Liver (tissue), 9 donors: Measurements from ENCODE around the gene COLEC12. TPM values are rescaled to one million over a fixed set of nuclear protein-coding genes. Genes with fewer than 3 reads are reported as not detected.

ENCODE experiments used
- DNase-seq: peaks from one replicate; pipeline ENCODE4 v3.0.0-alpha.2; 2017; ENCODE audit warnings: low spot score
- H3K27ac ChIP-seq, 2 donors: one replicate each; pipeline ENCODE4 v1.7.0; 2013; ENCODE audit warnings: inconsistent platforms in 2 of 2, low read length in 2 of 2, control low read depth in 1 of 2, low read depth in 1 of 2, mild to moderate bottlenecking in 1 of 2
- H3K27me3 ChIP-seq, 4 donors: one replicate each; pipeline versions ENCODE4 v1.6.1 to v1.7.0; 2013; ENCODE audit warnings: low read length in 3 of 4, inconsistent platforms in 1 of 4, mild to moderate bottlenecking in 1 of 4, moderate library complexity in 1 of 4; ENCODE audit not compliant: control insufficient read depth in 4 of 4, insufficient read depth in 4 of 4
- H3K36me3 ChIP-seq, 4 donors: one replicate each; pipeline versions ENCODE4 v1.6.1 to v1.7.0; 2013; ENCODE audit warnings: low read length in 3 of 4, mild to moderate bottlenecking in 3 of 4, low read depth in 1 of 4, moderate library complexity in 1 of 4; ENCODE audit not compliant: control insufficient read depth in 4 of 4, insufficient read depth in 3 of 4
- H3K4me1 ChIP-seq, 4 donors: one replicate each; pipeline versions ENCODE4 v1.6.1 to v1.7.0; 2013; ENCODE audit warnings: low read length in 3 of 4, mild to moderate bottlenecking in 3 of 4, moderate library complexity in 1 of 4; ENCODE audit not compliant: control insufficient read depth in 4 of 4, insufficient read depth in 4 of 4
- H3K4me3 ChIP-seq, 3 donors: one replicate each; pipeline versions ENCODE4 v1.6.1 to v1.7.0; 2013; ENCODE audit warnings: low read length in 3 of 3, control low read depth in 1 of 3, low read depth in 1 of 3, mild to moderate bottlenecking in 1 of 3
- H3K9ac ChIP-seq, 2 donors: one replicate each; pipeline ENCODE4 v1.7.0; 2013; ENCODE audit warnings: low read length in 2 of 2, mild to moderate bottlenecking in 2 of 2, moderate library complexity in 2 of 2, control low read depth in 1 of 2, low read depth in 1 of 2
- H3K9me3 ChIP-seq, 4 donors: one replicate each; pipeline versions ENCODE4 v1.6.1 to v1.7.0; 2013; ENCODE audit warnings: low read length in 3 of 4; ENCODE audit not compliant: control insufficient read depth in 4 of 4
- EGR1 ChIP-seq, 2 donors: IDR thresholded peaks; 2 replicates each; pipeline ENCODE4 v1.6.1; 2016 to 2018; ENCODE audit warnings: antibody characterized with exemption in 2 of 2, low read depth in 2 of 2
- FOXA1 ChIP-seq: IDR thresholded peaks from 2 replicates; pipeline ENCODE4 v1.6.1; 2016; ENCODE audit warnings: antibody characterized with exemption
- FOXA2 ChIP-seq: IDR thresholded peaks from 2 replicates; pipeline ENCODE4 v1.6.1; 2016; ENCODE audit warnings: antibody characterized with exemption
- GABPA ChIP-seq, 2 donors: IDR thresholded peaks in 1 of 2; conservative IDR thresholded peaks in 1 of 2; 2 replicates each; pipeline ENCODE4 v1.6.1; 2016; ENCODE audit warnings: antibody characterized with exemption in 2 of 2, mild to moderate bottlenecking in 1 of 2, moderate library complexity in 1 of 2
- HNF4A ChIP-seq, 2 donors: conservative IDR thresholded peaks; 2 replicates each; pipeline ENCODE4 v1.6.1; 2016; ENCODE audit warnings: antibody characterized with exemption in 2 of 2, mild to moderate bottlenecking in 2 of 2
- HNF4G ChIP-seq: IDR thresholded peaks from 2 replicates; pipeline ENCODE4 v1.6.1; 2016; ENCODE audit warnings: antibody characterized with exemption
- JUND ChIP-seq, 2 donors: IDR thresholded peaks; 2 replicates each; pipeline ENCODE4 v1.6.1; 2016; ENCODE audit warnings: antibody characterized with exemption in 2 of 2
- MAX ChIP-seq: IDR thresholded peaks from 2 replicates; pipeline ENCODE4 v1.6.1; 2016; ENCODE audit warnings: antibody characterized with exemption
- NR2F2 ChIP-seq: IDR thresholded peaks from 2 replicates; pipeline ENCODE4 v1.6.1; 2016; ENCODE audit warnings: antibody characterized with exemption
- RAD21 ChIP-seq, 2 donors: IDR thresholded peaks; 2 replicates each; pipeline ENCODE4 v1.6.1; 2016; ENCODE audit warnings: antibody characterized with exemption in 2 of 2, mild to moderate bottlenecking in 2 of 2
- REST ChIP-seq: IDR thresholded peaks from 2 replicates; pipeline ENCODE4 v1.6.1; 2016; ENCODE audit warnings: antibody characterized with exemption, mild to moderate bottlenecking
- RXRA ChIP-seq, 2 donors: IDR thresholded peaks; 2 replicates each; pipeline ENCODE4 v1.6.1; 2017 to 2018; ENCODE audit warnings: antibody characterized with exemption in 2 of 2, mild to moderate bottlenecking in 1 of 2
- SP1 ChIP-seq: IDR thresholded peaks from 2 replicates; pipeline ENCODE4 v1.6.1; 2018; ENCODE audit warnings: antibody characterized with exemption, mild to moderate bottlenecking
- TAF1 ChIP-seq: conservative IDR thresholded peaks from 2 replicates; pipeline ENCODE4 v1.6.1; 2016; ENCODE audit warnings: antibody characterized with exemption, mild to moderate bottlenecking
- YY1 ChIP-seq: IDR thresholded peaks from 2 replicates; pipeline ENCODE4 v1.6.1; 2016; ENCODE audit warnings: antibody characterized with exemption, mild to moderate bottlenecking
- ZBTB33 ChIP-seq: IDR thresholded peaks from 2 replicates; pipeline ENCODE4 v1.6.1; 2016; ENCODE audit warnings: antibody characterized with exemption
- WGBS: extraction: QIAGEN DNeasy Blood & Tissue Kit; methylation state at CpG from one replicate; pipeline ENCODE4 v1.1.7; 2013; 5-methylcytosine and 5-hydroxymethylcytosine counted together
- polyA plus RNA-seq, 2 donors: library from polyadenylated mRNA; stranded (reverse) in 1 of 2; unstranded in 1 of 2; fragments of 200-250 nt in 1 of 2; fragments of >200 nt in 1 of 2; fragmentation: Nextera tagmentation in 1 of 2; extraction: Ambion mirVana in 1 of 2; gene quantifications; one replicate each; pipeline versions ENCODE4 v1.2.1 to v1.2.3, GENCODE V29; 2013 to 2015
- total RNA-seq, 2 donors: library from RNA; depleted of rRNA; stranded (reverse); fragments of >200 nt; gene quantifications; one replicate each; pipeline ENCODE4 v1.2.3, GENCODE V29; 2014
- TF ChIP-seq, protein P1 (sequence below): IDR thresholded peaks from 2 replicates; pipeline ENCODE4 v1.6.1; 2016; ENCODE audit warnings: antibody characterized with exemption
- TF ChIP-seq, protein P2 (sequence below): fragments of 150-350 bp; IDR thresholded peaks from 2 replicates; pipeline ENCODE4 v1.5.1; 2017; ENCODE audit warnings: improper control_type of control experiment, low read depth, low read length; ENCODE audit not compliant: missing input control
- donor health status: healthy.
- donor health status: healthy.
- donor health status: healthy.
- donor health status: healthy.
- donor health status: healthy.

COLEC12 gene
- total and polyA plus RNA-seq, 4 donors, result 0.03 to 1.6 (median 0.28) TPM

GRCh38 chr18:340044-340443, 160.5 kb downstream of the COLEC12 start:
- WGBS, result 78% methylated on average over 10 of the region's 10 CpGs
- Histone ChIP-seq H3K4me1 (no peaks in the 10 kb centered on the region), H3K27ac (no peak overlapping the region), H3K4me3 (no peak overlapping the region), H3K27me3 (no peaks in the 10 kb centered on the region), H3K9ac (no peak overlapping the region), H3K36me3 (no peaks in the 10 kb centered on the region), H3K9me3 (no peaks in the 10 kb centered on the region)
- no peak for TF ChIP-seq GABPA (IDR thresholded peaks at IDR 0.05 in 1 of 2, conservative IDR thresholded peaks at IDR 0.05 in 1 of 2)
- no peak for TF ChIP-seq NR2F2
- no peak for TF ChIP-seq EGR1 (IDR thresholded peaks at IDR 0.05; ENCODE audit: low read depth in 2 of 2)
- TF ChIP-seq FOXA1, result no peak
- no peak for TF ChIP-seq RXRA (IDR thresholded peaks at IDR 0.05)
- no peak for TF ChIP-seq FOXA2
- TF ChIP-seq JUND (IDR thresholded peaks at IDR 0.05), result no peak
- TF ChIP-seq YY1, result no peak
- TF ChIP-seq, protein P1, sequence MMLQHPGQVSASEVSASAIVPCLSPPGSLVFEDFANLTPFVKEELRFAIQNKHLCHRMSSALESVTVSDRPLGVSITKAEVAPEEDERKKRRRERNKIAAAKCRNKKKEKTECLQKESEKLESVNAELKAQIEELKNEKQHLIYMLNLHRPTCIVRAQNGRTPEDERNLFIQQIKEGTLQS, result no peak
- TF ChIP-seq TAF1, result no peak
- TF ChIP-seq, protein P2, sequence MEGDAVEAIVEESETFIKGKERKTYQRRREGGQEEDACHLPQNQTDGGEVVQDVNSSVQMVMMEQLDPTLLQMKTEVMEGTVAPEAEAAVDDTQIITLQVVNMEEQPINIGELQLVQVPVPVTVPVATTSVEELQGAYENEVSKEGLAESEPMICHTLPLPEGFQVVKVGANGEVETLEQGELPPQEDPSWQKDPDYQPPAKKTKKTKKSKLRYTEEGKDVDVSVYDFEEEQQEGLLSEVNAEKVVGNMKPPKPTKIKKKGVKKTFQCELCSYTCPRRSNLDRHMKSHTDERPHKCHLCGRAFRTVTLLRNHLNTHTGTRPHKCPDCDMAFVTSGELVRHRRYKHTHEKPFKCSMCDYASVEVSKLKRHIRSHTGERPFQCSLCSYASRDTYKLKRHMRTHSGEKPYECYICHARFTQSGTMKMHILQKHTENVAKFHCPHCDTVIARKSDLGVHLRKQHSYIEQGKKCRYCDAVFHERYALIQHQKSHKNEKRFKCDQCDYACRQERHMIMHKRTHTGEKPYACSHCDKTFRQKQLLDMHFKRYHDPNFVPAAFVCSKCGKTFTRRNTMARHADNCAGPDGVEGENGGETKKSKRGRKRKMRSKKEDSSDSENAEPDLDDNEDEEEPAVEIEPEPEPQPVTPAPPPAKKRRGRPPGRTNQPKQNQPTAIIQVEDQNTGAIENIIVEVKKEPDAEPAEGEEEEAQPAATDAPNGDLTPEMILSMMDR, result no peak
- TF ChIP-seq RAD21 (IDR thresholded peaks at IDR 0.05), result no peak
- no peak for TF ChIP-seq REST
- TF ChIP-seq SP1, result no peak
- TF ChIP-seq ZBTB33, result no peak
- no peak for TF ChIP-seq HNF4A (conservative IDR thresholded peaks at IDR 0.05)
- no peak for TF ChIP-seq HNF4G
- no peak for TF ChIP-seq MAX
- DNase-seq, result no peak
